ENCODE results near the gene STK32B.

DNA sequence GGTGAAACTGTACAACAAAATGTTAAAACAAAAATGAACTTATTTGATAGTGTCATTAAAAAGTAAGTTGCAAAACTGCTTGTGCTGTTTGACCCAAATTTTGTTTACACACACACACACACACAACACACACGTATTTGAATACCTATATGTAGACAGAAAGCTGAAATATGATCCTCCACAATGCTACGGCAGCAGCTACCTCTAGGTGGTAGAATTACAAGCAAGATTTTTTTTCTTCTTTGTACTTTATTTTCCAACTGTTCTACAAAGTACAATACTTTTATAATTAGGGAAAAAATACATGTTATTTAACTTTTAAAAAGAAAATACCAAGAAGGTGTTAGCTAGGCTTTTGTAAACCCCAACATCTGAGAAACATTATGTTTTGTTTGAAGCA, 33.2 kb upstream of the STK32B start:
- TF ChIP-seq, protein P1, sequence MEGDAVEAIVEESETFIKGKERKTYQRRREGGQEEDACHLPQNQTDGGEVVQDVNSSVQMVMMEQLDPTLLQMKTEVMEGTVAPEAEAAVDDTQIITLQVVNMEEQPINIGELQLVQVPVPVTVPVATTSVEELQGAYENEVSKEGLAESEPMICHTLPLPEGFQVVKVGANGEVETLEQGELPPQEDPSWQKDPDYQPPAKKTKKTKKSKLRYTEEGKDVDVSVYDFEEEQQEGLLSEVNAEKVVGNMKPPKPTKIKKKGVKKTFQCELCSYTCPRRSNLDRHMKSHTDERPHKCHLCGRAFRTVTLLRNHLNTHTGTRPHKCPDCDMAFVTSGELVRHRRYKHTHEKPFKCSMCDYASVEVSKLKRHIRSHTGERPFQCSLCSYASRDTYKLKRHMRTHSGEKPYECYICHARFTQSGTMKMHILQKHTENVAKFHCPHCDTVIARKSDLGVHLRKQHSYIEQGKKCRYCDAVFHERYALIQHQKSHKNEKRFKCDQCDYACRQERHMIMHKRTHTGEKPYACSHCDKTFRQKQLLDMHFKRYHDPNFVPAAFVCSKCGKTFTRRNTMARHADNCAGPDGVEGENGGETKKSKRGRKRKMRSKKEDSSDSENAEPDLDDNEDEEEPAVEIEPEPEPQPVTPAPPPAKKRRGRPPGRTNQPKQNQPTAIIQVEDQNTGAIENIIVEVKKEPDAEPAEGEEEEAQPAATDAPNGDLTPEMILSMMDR (IDR thresholded peaks at IDR 0.05): no peak
- no peak for TF ChIP-seq POLR2A (IDR thresholded peaks at IDR 0.05)

Data from stomach (tissue), 4 donors.